Measurements from ENCODE around the gene CMIP. TPM values are rescaled to one million over a fixed set of nuclear protein-coding genes. Genes with fewer than 3 reads are reported as not detected.

Gene CMIP
- polyA plus RNA-seq, 3 donors: 0.85 to 61.9 (median 0.93) TPM

DNA sequence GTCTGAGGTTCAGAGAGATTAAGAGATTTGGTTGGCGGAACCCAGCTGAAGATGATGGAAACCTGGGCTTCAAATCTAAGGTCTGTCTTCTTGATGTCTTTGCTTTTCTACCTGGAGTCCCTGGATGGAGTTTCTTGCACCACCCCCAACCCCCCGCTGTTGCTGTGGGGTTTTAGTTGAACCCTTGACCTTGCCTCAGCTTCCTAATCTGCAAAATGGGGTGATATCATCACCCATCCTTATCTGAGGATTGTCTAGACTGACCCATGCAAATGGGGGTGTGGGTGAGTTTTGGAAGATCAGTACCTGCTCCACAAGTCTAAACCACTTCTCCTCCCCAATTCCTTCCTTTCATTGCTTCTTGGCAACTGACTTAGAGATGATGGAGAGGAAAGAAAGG, 9.0 kb upstream of the CMIP start:
- H3K36me3 Mint-ChIP-seq: peaks cover 0 to 4% of the 10 kb centered on the region in 2 donors
- H3K27me3 Mint-ChIP-seq (ENCODE audit: low read depth in 3 of 3): peaks cover 4 to 14% (median 10%) of the 10 kb centered on the region in 3 donors
- no peak overlapping the region for H3K4me2 ChIP-seq (replicated peaks; ENCODE audit: extremely low read depth, low read length, poor library complexity, severe bottlenecking)
- no peak for DNase-seq
- H3K4me1 Mint-ChIP-seq: peaks cover 48% of the 10 kb centered on the region
- no peak overlapping the region for H2AFZ ChIP-seq (ENCODE audit: insufficient read depth, low read depth, low read length, poor library complexity, severe bottlenecking)
- no peak overlapping the region for H3K9ac ChIP-seq (ENCODE audit: insufficient read depth, low read length, poor library complexity, severe bottlenecking)
- no peaks in the 10 kb centered on the region for H4K20me1 ChIP-seq (ENCODE audit: insufficient read depth, low read length)
- H3K4me3 ChIP-seq (replicated peaks in 1 of 3; ENCODE audit: low read depth in 2 of 3, low read length in 3 of 3): no peak overlapping the region
- H3K27ac ChIP-seq (ENCODE audit: low read depth in 1 of 2, low read length in 2 of 2): no peak overlapping the region
- H3K27me3 ChIP-seq (ENCODE audit: control insufficient read depth in 2 of 2, insufficient read depth in 2 of 2, low read length in 2 of 2): no peaks in the 10 kb centered on the region
- H3K4me1 ChIP-seq (ENCODE audit: control insufficient read depth in 1 of 2, insufficient read depth in 2 of 2, low read length in 2 of 2): peaks cover 40 to 46% of the 10 kb centered on the region in 2 donors
- intact Hi-C loops (cut with micrococcal nuclease): no loop called here
- H3K27ac Mint-ChIP-seq: peak overlapping the region in 1 of 7 donors; percentile 34
- no peaks in the 10 kb centered on the region for H3K9me3 ChIP-seq (replicated peaks in 1 of 2; ENCODE audit: control insufficient read depth in 1 of 2, insufficient read depth in 1 of 2, low read length in 2 of 2)
- TF ChIP-seq, protein P1, sequence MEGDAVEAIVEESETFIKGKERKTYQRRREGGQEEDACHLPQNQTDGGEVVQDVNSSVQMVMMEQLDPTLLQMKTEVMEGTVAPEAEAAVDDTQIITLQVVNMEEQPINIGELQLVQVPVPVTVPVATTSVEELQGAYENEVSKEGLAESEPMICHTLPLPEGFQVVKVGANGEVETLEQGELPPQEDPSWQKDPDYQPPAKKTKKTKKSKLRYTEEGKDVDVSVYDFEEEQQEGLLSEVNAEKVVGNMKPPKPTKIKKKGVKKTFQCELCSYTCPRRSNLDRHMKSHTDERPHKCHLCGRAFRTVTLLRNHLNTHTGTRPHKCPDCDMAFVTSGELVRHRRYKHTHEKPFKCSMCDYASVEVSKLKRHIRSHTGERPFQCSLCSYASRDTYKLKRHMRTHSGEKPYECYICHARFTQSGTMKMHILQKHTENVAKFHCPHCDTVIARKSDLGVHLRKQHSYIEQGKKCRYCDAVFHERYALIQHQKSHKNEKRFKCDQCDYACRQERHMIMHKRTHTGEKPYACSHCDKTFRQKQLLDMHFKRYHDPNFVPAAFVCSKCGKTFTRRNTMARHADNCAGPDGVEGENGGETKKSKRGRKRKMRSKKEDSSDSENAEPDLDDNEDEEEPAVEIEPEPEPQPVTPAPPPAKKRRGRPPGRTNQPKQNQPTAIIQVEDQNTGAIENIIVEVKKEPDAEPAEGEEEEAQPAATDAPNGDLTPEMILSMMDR (IDR thresholded peaks at IDR 0.05): no peak
- no peaks in the 10 kb centered on the region for H3K36me3 ChIP-seq (replicated peaks in 1 of 2; ENCODE audit: control insufficient read depth in 1 of 2, insufficient read depth in 2 of 2, low read length in 2 of 2)
- H3K9me3 Mint-ChIP-seq: no peaks in the 10 kb centered on the region
- no peak overlapping the region for H3K4me3 Mint-ChIP-seq
- WGBS (ENCODE audit: insufficient coverage): no CpG with 5 or more reads among the region's 2 CpGs
- H3K79me2 ChIP-seq (ENCODE audit: insufficient read depth, low read length): no peaks in the 10 kb centered on the region

DNA sequence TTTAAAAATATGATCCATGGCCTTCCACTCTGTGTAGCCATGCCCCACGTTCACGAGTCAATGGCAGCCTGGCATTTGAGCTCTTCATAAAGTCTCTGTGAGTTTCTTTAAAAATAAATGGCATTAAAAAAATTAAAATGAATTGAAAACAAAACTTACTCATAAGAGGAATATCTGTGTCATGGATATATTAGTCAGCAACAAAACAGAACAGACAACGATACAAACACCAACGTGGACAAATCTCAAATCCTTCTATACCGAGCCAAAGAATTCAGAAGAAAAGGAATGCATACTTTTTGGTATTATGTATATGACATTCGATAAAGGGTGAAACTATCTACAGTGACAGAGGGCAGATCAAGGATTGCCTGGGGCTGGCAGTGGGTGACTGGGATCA, 8.2 kb upstream of the CMIP start:
- Mint-ChIP-seq H3K27ac (peak overlapping the region in 1 of 7 donors; percentile 31), H3K4me3 (no peak overlapping the region), H3K9me3 (no peaks in the 10 kb centered on the region), H3K36me3 (peaks cover 0 to 2% of the 10 kb centered on the region in 2 donors), H3K27me3 (ENCODE audit: low read depth in 3 of 3) (peaks cover 6 to 21% (median 11%) of the 10 kb centered on the region in 3 donors), H3K4me1 (peaks cover 43% of the 10 kb centered on the region)
- H3K27me3 ChIP-seq (ENCODE audit: control insufficient read depth in 2 of 2, insufficient read depth in 2 of 2, low read length in 2 of 2): peaks cover 0 to 2% of the 10 kb centered on the region in 2 donors
- WGBS (ENCODE audit: insufficient coverage): 100% methylated on average over 1 of the region's 6 CpGs
- DNase-seq: no peak
- H2AFZ ChIP-seq (ENCODE audit: insufficient read depth, low read depth, low read length, poor library complexity, severe bottlenecking): no peak overlapping the region
- H3K4me3 ChIP-seq (replicated peaks in 1 of 3; ENCODE audit: low read depth in 2 of 3, low read length in 3 of 3): no peak overlapping the region
- no peaks in the 10 kb centered on the region for H3K36me3 ChIP-seq (replicated peaks in 1 of 2; ENCODE audit: control insufficient read depth in 1 of 2, insufficient read depth in 2 of 2, low read length in 2 of 2)
- H3K4me2 ChIP-seq (replicated peaks; ENCODE audit: extremely low read depth, low read length, poor library complexity, severe bottlenecking): no peak overlapping the region
- intact Hi-C loops (cut with micrococcal nuclease): no loop called here
- TF ChIP-seq, protein P1 (IDR thresholded peaks at IDR 0.05): no peak
- H3K79me2 ChIP-seq (ENCODE audit: insufficient read depth, low read length): no peaks in the 10 kb centered on the region
- no peaks in the 10 kb centered on the region for H3K9me3 ChIP-seq (replicated peaks in 1 of 2; ENCODE audit: control insufficient read depth in 1 of 2, insufficient read depth in 1 of 2, low read length in 2 of 2)
- no peak overlapping the region for H3K27ac ChIP-seq (ENCODE audit: low read depth in 1 of 2, low read length in 2 of 2)
- H3K4me1 ChIP-seq (ENCODE audit: control insufficient read depth in 1 of 2, insufficient read depth in 2 of 2, low read length in 2 of 2): peaks cover 33 to 38% of the 10 kb centered on the region in 2 donors
- no peak overlapping the region for H3K9ac ChIP-seq (ENCODE audit: insufficient read depth, low read length, poor library complexity, severe bottlenecking)
- H4K20me1 ChIP-seq (ENCODE audit: insufficient read depth, low read length): no peaks in the 10 kb centered on the region

All from CD14-positive monocyte (primary cell).